Fibroblast of skin of left biceps (primary cell): Measurements from ENCODE around the gene BEX5.
"Not testable (repeated sequence)": the region's sequence is repeated elsewhere in the genome, so short reads cannot be mapped to it uniquely, and the experiment has no call there.

Experiments used
- DNase-seq, 2 experiments: peaks; one replicate each; pipeline ENCODE4 v3.0.0-alpha.2; 2013; ENCODE audit warnings: low read depth in 2 of 2

BEX5 gene

GRCh38 chrX:102155806-102156179, at the start of gene BEX5:
TSS of gene BEX5 (minus strand) at chrX:102155977. CDS start at chrX:102154265, 1,712 bp downstream.
- peak; percentile 2 to 4 for DNase-seq

- no peak for DNase-seq
These were observed 30.4 kb upstream of the BEX5 start for GRCh38 chrX:102185967-102186720.

- DNase-seq = no peak
These were observed 624 bp downstream of the BEX5 start for GRCh38 chrX:102154900-102155805.

- DNase-seq = no peak
These were observed 1.4 kb downstream of the BEX5 start for GRCh38 chrX:102154218-102154860.

DNA sequence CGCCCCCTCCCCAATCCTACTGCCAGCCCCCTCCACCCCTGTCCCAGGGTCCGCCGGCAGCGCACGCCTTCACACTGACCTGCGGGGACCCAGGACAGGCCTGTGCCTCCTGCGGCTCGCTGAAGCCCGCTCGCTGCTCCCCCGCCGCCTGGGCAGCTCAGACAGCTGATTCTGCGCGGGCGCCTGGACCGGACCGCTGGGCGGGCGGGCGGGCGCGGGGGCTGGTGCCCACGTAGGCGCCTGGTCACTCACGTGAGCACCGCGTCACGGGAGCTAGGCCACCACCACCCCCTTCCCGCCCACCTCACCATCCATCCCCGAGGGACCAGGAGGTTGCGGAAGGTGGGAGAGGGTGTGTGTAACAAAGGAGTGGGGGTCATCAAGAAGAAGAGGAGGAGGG, 13.5 kb downstream of the BEX5 start, which contains the start of gene TCEAL6:
Gene TCEAL6, minus strand, starts transcription at position 208 of the 400 bp plus-strand sequence.
- not testable (repeated sequence) for DNase-seq

- not testable (repeated sequence) for DNase-seq
These were observed 14.1 kb downstream of the BEX5 start for GRCh38 chrX:102141631-102142030.

GRCh38 chrX:102140876-102141275, 14.9 kb downstream of the BEX5 start:
- DNase-seq = not testable (repeated sequence)

- DNase-seq = no peak
These were observed 17.7 kb downstream of the BEX5 start for GRCh38 chrX:102138064-102138463.

DNA sequence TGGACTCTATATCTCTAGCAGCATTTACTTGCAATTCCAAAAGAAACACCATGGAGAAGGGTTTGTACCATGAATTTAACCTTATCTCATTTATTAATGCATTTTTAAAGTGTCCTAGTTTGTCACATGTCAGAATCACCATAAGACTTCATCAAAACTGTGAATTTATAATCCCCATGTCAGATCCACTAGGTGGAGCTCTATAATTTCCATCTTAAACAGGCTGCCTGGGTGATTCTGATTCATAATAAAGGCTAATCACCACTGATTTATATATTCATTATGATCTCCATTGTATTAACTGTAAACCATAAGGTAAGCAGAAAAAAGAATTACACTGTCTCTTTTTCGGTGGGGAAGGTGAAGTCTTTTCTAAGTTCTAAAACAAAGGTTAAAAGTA, 26.3 kb downstream of the BEX5 start:
- no peak for DNase-seq

DNA sequence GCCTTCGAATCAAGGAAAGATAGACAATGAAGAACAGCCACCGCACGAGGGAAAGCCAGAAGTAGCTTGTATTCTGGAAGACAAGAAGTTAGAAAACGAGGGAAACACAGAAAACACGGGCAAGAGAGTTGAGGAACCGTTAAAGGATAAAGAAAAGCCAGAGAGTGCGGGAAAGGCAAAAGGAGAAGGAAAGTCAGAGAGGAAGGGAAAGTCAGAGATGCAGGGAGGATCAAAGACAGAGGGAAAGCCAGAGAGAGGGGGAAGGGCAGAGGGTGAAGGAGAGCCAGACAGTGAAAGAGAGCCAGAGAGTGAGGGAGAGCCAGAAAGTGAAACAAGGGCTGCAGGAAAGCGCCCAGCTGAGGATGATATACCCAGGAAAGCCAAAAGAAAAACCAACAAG, 28.9 kb downstream of the BEX5 start:
- no peak for DNase-seq

- DNase-seq = not testable (repeated sequence)
These were observed 29.5 kb downstream of the BEX5 start for GRCh38 chrX:102126080-102126818.

GRCh38 chrX:102125436-102125835, 30.3 kb downstream of the BEX5 start, which contains the start of gene TCEAL2:
TSS of gene TCEAL2 (plus strand) at chrX:102125679. CDS start at chrX:102126831, 1,152 bp downstream.
- not testable (repeated sequence) for DNase-seq

- not testable (repeated sequence) for DNase-seq
These were observed 30.8 kb downstream of the BEX5 start for GRCh38 chrX:102125014-102125413.

DNA sequence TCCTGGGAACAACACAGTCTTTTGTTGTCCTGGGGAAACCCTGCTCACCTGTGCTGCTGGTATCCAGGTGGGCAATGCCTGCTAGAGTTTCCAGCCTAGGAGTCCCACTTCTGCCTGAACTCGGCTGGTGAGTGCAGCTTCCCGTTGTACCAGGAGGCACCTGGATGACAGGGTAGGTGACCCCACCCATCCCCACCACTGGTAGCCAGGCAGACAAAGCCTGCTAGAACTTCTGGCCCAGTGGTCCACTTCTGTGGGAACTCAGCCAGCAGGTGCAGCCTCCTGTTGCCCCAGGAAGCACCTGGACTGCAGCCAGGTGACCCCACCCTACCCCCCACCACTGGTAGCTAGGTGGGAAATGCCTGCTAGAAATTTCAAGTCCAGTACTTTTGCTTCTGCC, 40.0 kb downstream of the BEX5 start:
- no peak for DNase-seq

DNA sequence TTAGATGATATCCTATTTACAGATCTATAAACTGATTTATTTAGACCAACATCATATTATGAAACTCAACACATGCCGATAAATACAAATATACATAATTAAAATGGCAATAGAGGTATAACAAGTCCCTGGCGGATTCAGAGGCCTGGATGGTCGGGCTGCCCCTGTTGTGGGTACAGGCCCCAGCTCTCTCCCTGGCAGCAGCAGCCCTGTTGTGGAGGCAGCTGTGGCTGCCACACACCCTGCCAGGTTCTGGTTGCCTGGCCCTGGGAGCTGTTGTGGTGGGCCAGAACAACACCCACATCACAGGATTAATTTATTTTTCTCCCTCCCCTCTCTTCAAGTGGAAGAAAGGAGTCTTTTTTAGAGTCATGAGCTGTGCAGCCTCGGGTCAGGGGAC, 42.4 kb downstream of the BEX5 start:
- DNase-seq = no peak
